A549 (cell line): Measurements from ENCODE around the gene HIVEP3.

Experiments used
- CEBPB ChIP-seq, 2 experiments: fragments of >200 bp in 1 of 2; sonication (Bioruptor Twin) in 1 of 2; formaldehyde crosslinking in 1 of 2; IDR thresholded peaks; 2 replicates each; pipeline ENCODE4 v1.6.1; 2012 to 2016
- CHD2 ChIP-seq: fragments of 150-350 bp; IDR thresholded peaks from 2 replicates; pipeline ENCODE4 v1.6.1; 2014; ENCODE audit warnings: low read length; ENCODE audit not compliant: partially characterized antibody
- CHD4 ChIP-seq: fragments of 200-600 bp; sonication (generic); IDR thresholded peaks from 2 replicates; pipeline ENCODE4 v1.6.1; 2016; ENCODE audit warnings: antibody characterized with exemption, mild to moderate bottlenecking, borderline replicate concordance
- CTCF ChIP-seq: fragments of >200 bp; sonication (Bioruptor Twin); formaldehyde crosslinking; IDR thresholded peaks from 3 replicates; pipeline ENCODE4 v1.5.1; 2016
- FOSL2 ChIP-seq, 2 experiments: fragments of 450-650 bp in 1 of 2; fragments of >200 bp in 1 of 2; sonication (Bioruptor Twin) in 1 of 2; formaldehyde crosslinking; IDR thresholded peaks; 2 replicates each; pipeline versions ENCODE4 v1.5.0 to v1.6.1; 2016 to 2020; ENCODE audit warnings: mild to moderate bottlenecking in 1 of 2, moderate library complexity in 1 of 2
- MAX ChIP-seq: IDR thresholded peaks from 2 replicates; pipeline ENCODE4 v1.6.1; 2012
- PBX3 ChIP-seq: IDR thresholded peaks from 2 replicates; pipeline ENCODE4 v1.6.1; 2012
- RAD21 ChIP-seq, 2 experiments: fragments of >200 bp in 1 of 2; sonication (Bioruptor Twin) in 1 of 2; formaldehyde crosslinking in 1 of 2; IDR thresholded peaks in 1 of 2; conservative IDR thresholded peaks in 1 of 2; 2 replicates in 1 of 2; 3 replicates in 1 of 2; pipeline ENCODE4 v1.6.1; 2012 to 2018; ENCODE audit warnings: inconsistent platforms in 1 of 2
- TF ChIP-seq, protein P1 (sequence below): fragments of 200-600 bp; sonication (generic); IDR thresholded peaks from 2 replicates; pipeline ENCODE4 v1.6.1; 2016; ENCODE audit warnings: antibody characterized with exemption, mild to moderate bottlenecking, moderate library complexity

- TF ChIP-seq, protein P1, sequence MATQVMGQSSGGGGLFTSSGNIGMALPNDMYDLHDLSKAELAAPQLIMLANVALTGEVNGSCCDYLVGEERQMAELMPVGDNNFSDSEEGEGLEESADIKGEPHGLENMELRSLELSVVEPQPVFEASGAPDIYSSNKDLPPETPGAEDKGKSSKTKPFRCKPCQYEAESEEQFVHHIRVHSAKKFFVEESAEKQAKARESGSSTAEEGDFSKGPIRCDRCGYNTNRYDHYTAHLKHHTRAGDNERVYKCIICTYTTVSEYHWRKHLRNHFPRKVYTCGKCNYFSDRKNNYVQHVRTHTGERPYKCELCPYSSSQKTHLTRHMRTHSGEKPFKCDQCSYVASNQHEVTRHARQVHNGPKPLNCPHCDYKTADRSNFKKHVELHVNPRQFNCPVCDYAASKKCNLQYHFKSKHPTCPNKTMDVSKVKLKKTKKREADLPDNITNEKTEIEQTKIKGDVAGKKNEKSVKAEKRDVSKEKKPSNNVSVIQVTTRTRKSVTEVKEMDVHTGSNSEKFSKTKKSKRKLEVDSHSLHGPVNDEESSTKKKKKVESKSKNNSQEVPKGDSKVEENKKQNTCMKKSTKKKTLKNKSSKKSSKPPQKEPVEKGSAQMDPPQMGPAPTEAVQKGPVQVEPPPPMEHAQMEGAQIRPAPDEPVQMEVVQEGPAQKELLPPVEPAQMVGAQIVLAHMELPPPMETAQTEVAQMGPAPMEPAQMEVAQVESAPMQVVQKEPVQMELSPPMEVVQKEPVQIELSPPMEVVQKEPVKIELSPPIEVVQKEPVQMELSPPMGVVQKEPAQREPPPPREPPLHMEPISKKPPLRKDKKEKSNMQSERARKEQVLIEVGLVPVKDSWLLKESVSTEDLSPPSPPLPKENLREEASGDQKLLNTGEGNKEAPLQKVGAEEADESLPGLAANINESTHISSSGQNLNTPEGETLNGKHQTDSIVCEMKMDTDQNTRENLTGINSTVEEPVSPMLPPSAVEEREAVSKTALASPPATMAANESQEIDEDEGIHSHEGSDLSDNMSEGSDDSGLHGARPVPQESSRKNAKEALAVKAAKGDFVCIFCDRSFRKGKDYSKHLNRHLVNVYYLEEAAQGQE = no peak
- TF ChIP-seq CTCF (no peak), RAD21 (conservative IDR thresholded peaks at IDR 0.05 in 1 of 2, IDR thresholded peaks at IDR 0.05 in 1 of 2) (no peak), FOSL2 (IDR thresholded peaks at IDR 0.05) (no peak), FOSL2 (CRISPR knock-in tag; IDR thresholded peaks at IDR 0.05) (no peak), CHD4 (no peak), PBX3 (no peak), MAX (no peak), CHD2 (no peak), CEBPB (IDR thresholded peaks at IDR 0.05) (no peak)
Observed at GRCh38 chr1:41765152-41765551, 153.6 kb downstream of the HIVEP3 start.
